Kasumi-1 (cell line): Measurements from ENCODE around the gene CES5A.
"Not testable (repeated sequence)": the region's sequence is repeated elsewhere in the genome, so short reads cannot be mapped to it uniquely, and the experiment has no call there.

Experiments used
- DNase-seq, 2 experiments: peaks; one replicate each; lab custom pipeline; 2025; lab: John Stamatoyannopoulos, UW

CES5A gene

GRCh38 chr16:55876854-55877253, 1.7 kb upstream of the CES5A start:
- DNase-seq: no peak

- no peak for DNase-seq
These were observed 2.1 kb downstream of the CES5A start for GRCh38 chr16:55873122-55873521.

- no peak for DNase-seq
These were observed 3.0 kb downstream of the CES5A start for GRCh38 chr16:55872130-55872529.

- DNase-seq: no peak
These were observed 3.6 kb downstream of the CES5A start for GRCh38 chr16:55871411-55872038.

GRCh38 chr16:55868980-55869379, 6.2 kb downstream of the CES5A start:
- DNase-seq: no peak

- no peak for DNase-seq
These were observed 7.0 kb downstream of the CES5A start for GRCh38 chr16:55868137-55868536.

GRCh38 chr16:55861288-55861687, 13.9 kb downstream of the CES5A start:
- no peak for DNase-seq

GRCh38 chr16:55857650-55858049, 17.5 kb downstream of the CES5A start:
- DNase-seq: not testable (repeated sequence)

- DNase-seq: no peak
These were observed 18.2 kb downstream of the CES5A start for GRCh38 chr16:55856950-55857349.

GRCh38 chr16:55853114-55853513, 22.1 kb downstream of the CES5A start:
- DNase-seq: no peak

- DNase-seq: no peak
These were observed 25.6 kb downstream of the CES5A start for GRCh38 chr16:55849536-55849935.

GRCh38 chr16:55846598-55847346, 28.4 kb downstream of the CES5A start:
- DNase-seq: no peak

GRCh38 chr16:55843105-55843395, 32.1 kb downstream of the CES5A start:
- no peak for DNase-seq

- DNase-seq: peak; percentile 48 to 57
These were observed 32.6 kb downstream of the CES5A start for GRCh38 chr16:55842369-55843104.

GRCh38 chr16:55839115-55839514, 36.1 kb downstream of the CES5A start:
- peak; percentile 0 to 2 for DNase-seq

GRCh38 chr16:55836158-55836611, 39.0 kb downstream of the CES5A start:
- no peak for DNase-seq

GRCh38 chr16:55835581-55835980, 39.6 kb downstream of the CES5A start:
- no peak for DNase-seq

- DNase-seq: not testable (repeated sequence)
These were observed 40.0 kb downstream of the CES5A start for GRCh38 chr16:55835173-55835572.

- DNase-seq: no peak
These were observed 41.1 kb downstream of the CES5A start for GRCh38 chr16:55834049-55834448.

GRCh38 chr16:55832773-55833691, 42.1 kb downstream of the CES5A start, which contains the start of gene CES1:
Gene CES1, minus strand, starts transcription at chr16:55833096. Its CDS starts 41 bp downstream, at chr16:55833055.
- DNase-seq: no peak

- no peak for DNase-seq
These were observed 42.8 kb downstream of the CES5A start for GRCh38 chr16:55832425-55832772.
